KMS-11 (cell line): ENCODE results near the gene SH3YL1.

Experiments used
- H2AFZ ChIP-seq: fragments of 200-600 bp; sonication (generic); 2 replicates; pipeline ENCODE4 v1.6.1; 2016; ENCODE audit warnings: antibody characterized with exemption, mixed run types, low read depth
- H3K27ac ChIP-seq: fragments of 200-600 bp; sonication (generic); 2 replicates; pipeline ENCODE4 v1.6.1; 2016; ENCODE audit warnings: mild to moderate bottlenecking, mixed run types
- H3K27me3 ChIP-seq: fragments of 200-600 bp; sonication (generic); 2 replicates; pipeline ENCODE4 v1.6.1; 2017; ENCODE audit warnings: mild to moderate bottlenecking, low read depth, mixed run types, moderate library complexity; ENCODE audit not compliant: insufficient read depth
- H3K36me3 ChIP-seq: fragments of 200-600 bp; sonication (generic); 2 replicates; pipeline ENCODE4 v1.6.1; 2017; ENCODE audit warnings: mild to moderate bottlenecking, mixed run types; ENCODE audit not compliant: insufficient read depth
- H3K4me1 ChIP-seq: fragments of 200-600 bp; sonication (generic); 2 replicates; pipeline ENCODE4 v1.6.1; 2016; ENCODE audit warnings: mild to moderate bottlenecking, low read depth, mixed run types; ENCODE audit not compliant: poor library complexity, severe bottlenecking
- H3K4me2 ChIP-seq: fragments of 200-600 bp; sonication (generic); 2 replicates; pipeline ENCODE4 v1.7.0; 2016; ENCODE audit warnings: mild to moderate bottlenecking, mixed run types
- H3K4me3 ChIP-seq: fragments of 200-600 bp; sonication (generic); IDR thresholded peaks from 2 replicates; pipeline ENCODE4 v1.6.1; 2017; ENCODE audit warnings: low read depth, low read length, mixed read lengths; ENCODE audit not compliant: insufficient read depth
- H3K79me2 ChIP-seq: fragments of 200-600 bp; sonication (generic); 2 replicates; pipeline ENCODE4 v1.6.1; 2016; ENCODE audit warnings: low read depth, mixed run types; ENCODE audit not compliant: insufficient read depth
- H3K9ac ChIP-seq: fragments of 200-600 bp; sonication (generic); 2 replicates; pipeline ENCODE4 v1.6.1; 2016; ENCODE audit warnings: mild to moderate bottlenecking, mixed run types
- H4K20me1 ChIP-seq: fragments of 200-600 bp; sonication (generic); 2 replicates; pipeline ENCODE4 v1.6.1; 2016; ENCODE audit warnings: mild to moderate bottlenecking, mixed run types; ENCODE audit not compliant: insufficient read depth
- CTCF ChIP-seq: fragments of 200-600 bp; sonication (generic); conservative IDR thresholded peaks from 2 replicates; pipeline ENCODE4 v1.6.1; 2017; ENCODE audit warnings: low read depth, mild to moderate bottlenecking, antibody characterized with exemption, low read length, moderate library complexity, mixed read lengths

Gene SH3YL1

GRCh38 chr2:283996-284794 is 20.4 kb upstream of the SH3YL1 start:
- no peak for TF ChIP-seq CTCF
- H3K27ac ChIP-seq, result no peak overlapping the region
- no peak overlapping the region for H3K4me2 ChIP-seq
- H3K4me1 ChIP-seq, result no peaks in the 10 kb centered on the region
- H3K9ac ChIP-seq, result no peak overlapping the region
- no peak overlapping the region for H3K4me3 ChIP-seq
- no peaks in the 10 kb centered on the region for H3K27me3 ChIP-seq
- H4K20me1 ChIP-seq, result no peaks in the 10 kb centered on the region
- H3K79me2 ChIP-seq, result no peaks in the 10 kb centered on the region
- no peak overlapping the region for H2AFZ ChIP-seq
- no peaks in the 10 kb centered on the region for H3K36me3 ChIP-seq

- Histone ChIP-seq H2AFZ (no peak overlapping the region), H3K27me3 (no peaks in the 10 kb centered on the region), H3K4me1 (no peaks in the 10 kb centered on the region), H3K4me2 (no peak overlapping the region), H3K4me3 (no peak overlapping the region), H3K27ac (no peak overlapping the region), H3K36me3 (no peaks in the 10 kb centered on the region), H3K9ac (no peak overlapping the region), H3K79me2 (no peaks in the 10 kb centered on the region), H4K20me1 (no peaks in the 10 kb centered on the region)
- TF ChIP-seq CTCF, result no peak
These were observed 18.8 kb upstream of the SH3YL1 start for GRCh38 chr2:282371-283263.

GRCh38 chr2:281381-281780 is 17.5 kb upstream of the SH3YL1 start:
- Histone ChIP-seq H3K27ac (no peak overlapping the region), H4K20me1 (no peaks in the 10 kb centered on the region), H3K36me3 (no peaks in the 10 kb centered on the region), H3K4me2 (no peak overlapping the region), H3K27me3 (no peaks in the 10 kb centered on the region), H3K4me1 (no peaks in the 10 kb centered on the region), H3K4me3 (no peak overlapping the region), H3K9ac (no peak overlapping the region), H2AFZ (no peak overlapping the region), H3K79me2 (no peaks in the 10 kb centered on the region)
- no peak for TF ChIP-seq CTCF

GRCh38 chr2:280650-281110 is 16.8 kb upstream of the SH3YL1 start:
- TF ChIP-seq CTCF, result no peak
- H3K9ac ChIP-seq, result no peak overlapping the region
- H4K20me1 ChIP-seq, result no peaks in the 10 kb centered on the region
- no peaks in the 10 kb centered on the region for H3K4me1 ChIP-seq
- no peak overlapping the region for H3K4me3 ChIP-seq
- no peaks in the 10 kb centered on the region for H3K27me3 ChIP-seq
- no peaks in the 10 kb centered on the region for H3K36me3 ChIP-seq
- H3K4me2 ChIP-seq, result no peak overlapping the region
- H2AFZ ChIP-seq, result no peak overlapping the region
- no peaks in the 10 kb centered on the region for H3K79me2 ChIP-seq
- H3K27ac ChIP-seq, result no peak overlapping the region
